Measurements from ENCODE around the gene HAVCR2. TPM values are rescaled to one million over a fixed set of nuclear protein-coding genes. Genes with fewer than 3 reads are reported as not detected.

HAVCR2 gene
- total RNA-seq, 3 donors from 2014 or later: 3.4 to 8.9 (median 4.4) TPM

GRCh38 chr5:157046041-157046440 is 62.8 kb downstream of the HAVCR2 start:
- Mint-ChIP-seq H3K4me1 (ENCODE audit: low read depth) (peaks cover 42% of the 10 kb centered on the region), H3K36me3 (ENCODE audit: insufficient read depth) (peaks cover 1% of the 10 kb centered on the region), H3K27me3 (ENCODE audit: low read depth) (no peaks in the 10 kb centered on the region), H3K9me3 (no peaks in the 10 kb centered on the region), H3K4me3 (no peak overlapping the region)
- DNase-seq (no peak), ATAC-seq (peak; percentile 25 to 48)

GRCh38 chr5:157045601-157046000 is 63.2 kb downstream of the HAVCR2 start:
- H3K36me3 Mint-ChIP-seq (ENCODE audit: insufficient read depth): peaks cover 1% of the 10 kb centered on the region
- DNase-seq (no peak), ATAC-seq (no peak)
- H3K9me3 Mint-ChIP-seq: no peaks in the 10 kb centered on the region
- H3K4me1 Mint-ChIP-seq (ENCODE audit: low read depth): peaks cover 38% of the 10 kb centered on the region
- H3K27me3 Mint-ChIP-seq (ENCODE audit: low read depth): no peaks in the 10 kb centered on the region
- no peak overlapping the region for H3K4me3 Mint-ChIP-seq

- peaks cover 1% of the 10 kb centered on the region for H3K36me3 Mint-ChIP-seq (ENCODE audit: insufficient read depth)
- H3K4me1 Mint-ChIP-seq (ENCODE audit: low read depth): peaks cover 8% of the 10 kb centered on the region
- no peak overlapping the region for H3K4me3 Mint-ChIP-seq
- H3K9me3 Mint-ChIP-seq: no peaks in the 10 kb centered on the region
- ATAC-seq (peak; percentile 30 to 35), DNase-seq (no peak)
- no peaks in the 10 kb centered on the region for H3K27me3 Mint-ChIP-seq (ENCODE audit: low read depth)
Observed at GRCh38 chr5:157038568-157039187, 70.2 kb downstream of the HAVCR2 start.

Other genes starting within 250 kb of the HAVCR2 start
- gene TIMD4, start 145.8 kb downstream of the HAVCR2 start, total RNA-seq: 1 to 10 TPM in 2 of 3 donors, under 1 TPM in 1; 0.52 to 1.4 (median 1.2) TPM
- gene HAVCR1, start 49.9 kb downstream of the HAVCR2 start, total RNA-seq: not detected
- 1 to 10 TPM; 7.5 to 9.3 (median 9.1) TPM for gene MED7, start 33.8 kb upstream of the HAVCR2 start, total RNA-seq
- under 1 TPM; 0.18 to 0.25 (median 0.22) TPM for gene GARIN3, start 57.2 kb upstream of the HAVCR2 start, total RNA-seq
- gene ITK, start 71.8 kb upstream of the HAVCR2 start, total RNA-seq: 100 to 1,000 TPM; 227 to 260 (median 249) TPM
- gene CYFIP2, start 157.1 kb upstream of the HAVCR2 start, total RNA-seq: 100 to 1,000 TPM; 160 to 191 (median 175) TPM

All from activated T-cell treated with anti-CD3 and anti-CD28 coated beads, Interleukin-2, amount 50 U/mL, for 4 hours (primary cell).